Cardiac fibroblast (primary cell): ENCODE measurements around the gene VPS39.

Experiments used
- DNase-seq, 2 donors: peaks; one replicate each; pipeline versions ENCODE4 v3.0.0 to v3.0.0-alpha.2; 2010; ENCODE audit warnings: low read depth in 2 of 2
- H3K4me3 ChIP-seq, 2 donors: replicated peaks in 1 of 2; 1 replicate in 1 of 2; 2 replicates in 1 of 2; pipeline ENCODE4 v1.5.1; 2011; ENCODE audit warnings: low read depth in 2 of 2, low read length in 2 of 2, mild to moderate bottlenecking in 2 of 2, moderate library complexity in 1 of 2
- TF ChIP-seq, protein P1 (sequence below): IDR thresholded peaks from one replicate; pipeline ENCODE4 v1.5.1; 2011; ENCODE audit warnings: low read depth, mild to moderate bottlenecking, low read length, inconsistent platforms

VPS39 gene

DNA sequence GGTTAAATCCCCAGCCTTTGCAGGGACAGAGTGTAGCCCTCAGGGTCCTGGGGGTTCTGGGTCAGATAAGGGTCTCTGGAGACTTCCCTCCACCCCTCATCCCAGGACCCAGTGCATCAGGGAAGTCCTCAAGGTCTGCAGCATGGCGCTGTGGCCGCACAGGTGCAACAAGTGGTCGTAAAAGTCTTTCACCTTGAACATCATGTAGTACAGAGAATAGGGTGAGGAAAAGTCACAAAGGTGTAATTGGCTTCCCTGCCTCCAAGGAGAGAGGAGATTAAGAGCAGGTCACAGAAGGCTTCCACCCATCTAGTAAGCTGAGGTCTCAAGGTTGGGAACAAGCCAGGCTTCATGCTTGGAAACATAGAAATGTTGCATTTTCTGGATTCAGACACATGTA is 84.6 kb downstream of the VPS39 start:
- TF ChIP-seq, protein P1, sequence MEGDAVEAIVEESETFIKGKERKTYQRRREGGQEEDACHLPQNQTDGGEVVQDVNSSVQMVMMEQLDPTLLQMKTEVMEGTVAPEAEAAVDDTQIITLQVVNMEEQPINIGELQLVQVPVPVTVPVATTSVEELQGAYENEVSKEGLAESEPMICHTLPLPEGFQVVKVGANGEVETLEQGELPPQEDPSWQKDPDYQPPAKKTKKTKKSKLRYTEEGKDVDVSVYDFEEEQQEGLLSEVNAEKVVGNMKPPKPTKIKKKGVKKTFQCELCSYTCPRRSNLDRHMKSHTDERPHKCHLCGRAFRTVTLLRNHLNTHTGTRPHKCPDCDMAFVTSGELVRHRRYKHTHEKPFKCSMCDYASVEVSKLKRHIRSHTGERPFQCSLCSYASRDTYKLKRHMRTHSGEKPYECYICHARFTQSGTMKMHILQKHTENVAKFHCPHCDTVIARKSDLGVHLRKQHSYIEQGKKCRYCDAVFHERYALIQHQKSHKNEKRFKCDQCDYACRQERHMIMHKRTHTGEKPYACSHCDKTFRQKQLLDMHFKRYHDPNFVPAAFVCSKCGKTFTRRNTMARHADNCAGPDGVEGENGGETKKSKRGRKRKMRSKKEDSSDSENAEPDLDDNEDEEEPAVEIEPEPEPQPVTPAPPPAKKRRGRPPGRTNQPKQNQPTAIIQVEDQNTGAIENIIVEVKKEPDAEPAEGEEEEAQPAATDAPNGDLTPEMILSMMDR = no peak
- no peak for DNase-seq
- H3K4me3 ChIP-seq = no peak overlapping the region

DNA sequence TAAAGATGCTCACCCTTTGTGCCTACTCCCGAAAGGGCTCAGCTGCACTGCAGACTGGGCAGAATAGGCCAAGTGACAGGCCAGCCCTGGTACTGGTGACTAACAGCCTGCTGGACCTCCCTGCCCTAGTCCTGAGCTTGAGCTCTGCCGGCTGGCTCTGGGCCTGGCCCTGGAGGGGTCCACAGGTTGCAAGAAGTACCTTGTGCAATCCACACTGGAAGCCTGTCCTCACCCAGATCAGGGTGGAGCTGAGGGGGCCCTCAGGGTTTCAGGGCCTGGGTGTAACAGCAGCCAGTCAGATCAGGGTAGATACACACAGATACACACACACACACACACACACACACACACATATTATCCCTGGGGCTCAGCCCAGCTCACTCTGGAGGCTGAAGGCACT is 86.4 kb downstream of the VPS39 start:
- TF ChIP-seq, protein P1 = no peak
- no peak for DNase-seq
- H3K4me3 ChIP-seq = no peak overlapping the region

DNA sequence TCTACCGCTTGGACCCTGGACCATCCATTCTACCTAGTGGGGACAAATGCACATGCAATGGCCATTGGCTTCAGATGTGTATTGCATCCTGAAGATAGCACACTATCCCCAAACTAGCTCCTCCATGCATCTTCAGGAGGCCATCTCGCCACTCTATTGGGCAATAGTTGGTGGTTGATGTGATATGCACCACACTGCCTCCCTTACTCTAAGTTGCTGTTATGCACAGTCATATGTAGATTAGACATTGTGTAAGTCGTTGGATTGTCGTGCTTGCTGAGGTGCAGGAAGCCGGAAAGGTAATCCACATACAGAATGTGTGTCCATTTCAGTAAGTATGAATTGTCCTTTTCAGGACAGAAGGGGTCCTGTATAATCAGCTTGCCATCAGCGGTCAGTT is 87.1 kb downstream of the VPS39 start:
- TF ChIP-seq, protein P1 = no peak
- H3K4me3 ChIP-seq = no peak overlapping the region
- DNase-seq = no peak

DNA sequence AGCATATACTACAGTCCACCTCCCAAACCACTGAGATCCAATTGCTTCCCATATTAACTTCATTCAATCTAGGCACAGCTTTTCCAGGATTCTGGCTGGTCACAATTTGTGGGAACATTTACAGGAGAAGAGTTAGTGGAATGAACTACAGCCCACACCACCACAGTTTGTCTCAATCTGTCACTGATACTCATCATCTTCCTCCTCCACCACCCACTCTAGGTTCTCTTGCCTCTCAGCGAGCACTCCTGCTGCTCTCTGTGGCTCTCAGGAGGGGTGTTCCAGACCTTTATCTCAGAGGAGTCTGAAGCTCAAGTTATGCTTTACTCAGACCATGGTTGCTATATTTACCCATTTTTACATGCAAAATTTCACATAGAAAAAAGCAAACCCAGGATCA is 87.8 kb downstream of the VPS39 start:
- TF ChIP-seq, protein P1 = no peak
- DNase-seq = no peak
- no peak overlapping the region for H3K4me3 ChIP-seq

DNA sequence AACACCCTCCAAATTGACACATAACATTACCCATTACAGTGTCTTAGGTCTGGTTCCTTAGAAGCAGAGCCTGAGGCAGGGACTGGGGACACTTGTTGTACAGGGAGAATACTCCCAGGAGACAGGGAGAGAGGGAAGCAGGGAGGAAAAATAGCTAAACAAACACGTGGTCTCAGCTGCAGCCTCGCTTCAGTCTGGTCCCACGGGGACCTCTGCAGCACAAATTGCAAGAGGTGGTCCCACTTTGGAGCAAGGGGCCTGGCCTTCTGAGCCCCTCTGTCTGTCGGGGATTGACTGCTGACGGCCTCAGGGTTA is 88.7 kb downstream of the VPS39 start:
- TF ChIP-seq, protein P1 = no peak
- no peak overlapping the region for H3K4me3 ChIP-seq
- DNase-seq = no peak

DNA sequence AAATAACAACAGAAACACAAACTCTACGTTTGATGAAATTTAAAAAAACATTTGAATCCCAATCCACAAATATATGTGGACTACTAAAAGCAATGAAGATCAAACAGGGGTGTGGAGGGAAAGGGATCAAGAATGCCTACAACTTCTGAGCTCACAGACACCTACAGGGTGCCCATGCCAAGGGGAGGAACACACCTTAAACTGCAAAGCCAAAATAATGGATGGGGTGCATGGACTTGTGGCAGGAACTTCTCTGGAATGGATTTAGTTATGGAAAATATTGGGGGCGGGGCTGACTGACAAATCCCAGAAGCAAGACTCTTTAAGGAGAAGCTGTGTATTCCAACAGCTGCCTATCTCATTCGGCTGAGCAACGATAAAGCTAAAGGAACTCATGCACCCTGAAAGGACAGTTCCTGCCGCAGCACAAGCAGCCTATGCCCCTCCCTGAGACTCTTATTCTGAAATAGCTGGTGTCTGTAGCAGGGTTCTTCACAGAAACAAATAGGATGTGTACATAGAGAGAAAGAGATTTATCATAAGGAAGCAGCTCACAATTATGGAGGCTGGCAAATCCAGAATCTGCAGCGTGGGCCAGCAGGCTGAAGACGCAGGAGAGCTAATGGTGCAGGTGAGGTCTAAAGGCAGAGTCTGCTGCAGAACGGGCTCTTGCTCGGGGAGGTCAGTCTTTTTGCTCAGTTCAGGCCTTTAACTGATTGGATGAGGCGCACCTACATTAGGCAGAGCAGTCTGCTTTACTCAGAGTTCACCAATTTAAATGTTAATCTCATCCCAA is 89.3 kb downstream of the VPS39 start:
- DNase-seq = peak in 1 of 2 donors; percentile 31

More for the DNA sequence above, 89.3 kb downstream of the VPS39 start:
- no peak overlapping the region for H3K4me3 ChIP-seq
- TF ChIP-seq, protein P1 = no peak
